Measurements from ENCODE around the gene SERTAD2.
A peak's percentile ranks its signal among the peaks of the same experiment; 100 is the strongest.

SERTAD2 gene

GRCh38 chr2:64627860-64628841, 25.6 kb downstream of the SERTAD2 start:
- DNase-seq = no peak

DNA sequence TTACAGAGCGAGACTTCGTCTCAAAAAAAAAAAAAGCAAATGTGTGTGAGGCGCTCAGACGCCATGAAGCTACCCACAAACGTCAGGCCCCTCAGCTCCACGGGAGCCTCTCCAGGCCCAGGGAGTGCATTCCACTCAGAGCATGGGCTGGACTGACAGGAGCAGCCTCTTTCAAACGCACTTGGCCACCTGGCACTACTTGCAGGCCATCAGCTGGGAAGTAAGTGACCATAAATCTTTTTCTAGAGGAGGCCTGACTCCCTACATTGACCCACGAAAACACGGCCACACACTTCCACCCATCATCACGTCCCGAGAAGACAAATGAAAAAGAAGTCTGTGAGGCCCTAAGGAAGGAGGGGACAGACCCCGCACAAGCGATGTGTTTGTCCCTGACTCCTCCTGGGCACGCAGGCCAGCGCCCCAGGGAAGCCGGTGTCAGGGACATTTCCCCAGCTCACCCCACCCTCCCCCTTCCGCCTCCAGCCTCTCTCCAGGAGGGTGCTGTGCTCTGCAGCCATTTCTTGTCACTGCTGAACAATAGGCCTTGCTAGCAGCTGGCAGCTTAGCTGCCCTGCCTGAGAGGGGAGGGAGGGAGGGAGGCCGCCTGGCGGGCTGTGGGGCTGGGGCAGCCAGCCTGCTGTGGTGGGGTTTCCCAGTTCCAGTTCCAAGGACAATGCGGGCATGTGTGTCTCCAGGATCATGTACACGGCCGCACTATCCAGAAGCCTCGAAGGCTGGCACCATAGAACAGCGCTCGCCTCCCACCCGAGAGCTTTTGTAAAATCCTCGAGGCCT, 26.6 kb downstream of the SERTAD2 start:
- DNase-seq = no peak

GRCh38 chr2:64626146-64626809, 27.4 kb downstream of the SERTAD2 start:
- DNase-seq = no peak

DNA sequence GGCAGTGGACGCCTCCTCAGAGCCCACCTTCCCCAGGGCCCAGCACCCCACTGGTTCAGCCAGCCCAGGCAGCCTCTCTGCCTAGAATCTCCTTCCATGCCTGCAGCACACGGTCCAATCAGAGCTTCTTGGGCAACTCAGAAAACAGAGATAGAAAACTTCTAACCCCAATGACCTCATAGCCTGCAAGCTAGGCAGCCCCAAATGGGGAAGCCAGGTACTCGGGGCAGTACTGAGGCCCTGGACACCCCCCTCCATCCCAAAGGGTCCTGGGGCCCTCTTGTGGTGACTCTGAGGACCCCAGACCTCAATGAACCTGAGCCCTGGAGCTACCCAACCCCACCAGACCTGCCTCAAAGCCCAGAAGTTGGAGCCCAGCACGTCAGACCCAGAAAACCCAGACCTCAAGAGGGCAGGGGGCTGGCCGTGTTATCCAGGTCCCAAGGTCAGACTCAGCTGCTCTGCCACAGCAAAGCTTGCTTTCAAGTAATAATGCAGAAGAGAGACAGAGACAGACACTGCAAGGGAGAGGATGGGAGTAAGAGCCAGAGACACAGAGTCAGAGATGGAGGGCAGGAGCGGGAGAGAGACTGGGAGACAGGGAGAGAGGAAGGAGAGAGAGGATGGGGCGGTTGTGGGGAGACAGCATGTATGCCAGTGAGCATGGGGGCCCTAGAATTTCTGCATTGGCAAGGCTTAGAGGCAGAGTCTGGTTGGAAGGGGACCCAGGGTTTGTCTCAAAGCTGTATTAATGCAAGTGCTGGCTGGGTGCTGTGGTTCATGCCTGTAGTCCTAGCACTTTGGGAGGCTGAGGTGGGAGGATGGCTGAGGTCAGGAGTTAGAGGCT, 28.2 kb downstream of the SERTAD2 start:
- DNase-seq = no peak

GRCh38 chr2:64624862-64625261, 28.9 kb downstream of the SERTAD2 start:
- no peak for DNase-seq

DNA sequence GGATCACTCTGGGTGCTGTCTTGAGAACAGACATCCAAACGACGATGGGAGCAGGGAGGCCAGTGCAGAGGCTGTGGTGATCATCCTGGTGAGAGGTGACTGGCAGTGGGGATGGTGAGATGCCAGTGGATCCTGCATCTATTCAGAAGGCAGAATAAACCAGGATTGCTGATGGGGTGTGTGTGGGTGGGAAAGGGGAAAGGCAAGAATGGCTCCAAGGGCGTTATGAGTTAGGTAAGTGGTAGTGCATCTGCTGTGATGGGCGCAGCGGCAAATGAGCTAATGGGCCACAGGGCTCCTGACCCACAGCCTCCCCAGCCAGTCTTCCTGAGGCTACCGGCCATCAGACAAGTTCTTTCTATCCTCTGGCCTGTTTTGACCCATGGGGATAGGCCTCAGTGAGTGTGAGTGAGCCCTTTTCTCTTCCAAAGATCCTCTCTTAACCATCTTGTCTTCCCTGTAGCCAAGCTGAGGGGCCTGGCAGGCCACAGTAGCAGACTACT, 29.6 kb downstream of the SERTAD2 start:
- DNase-seq = no peak

DNA sequence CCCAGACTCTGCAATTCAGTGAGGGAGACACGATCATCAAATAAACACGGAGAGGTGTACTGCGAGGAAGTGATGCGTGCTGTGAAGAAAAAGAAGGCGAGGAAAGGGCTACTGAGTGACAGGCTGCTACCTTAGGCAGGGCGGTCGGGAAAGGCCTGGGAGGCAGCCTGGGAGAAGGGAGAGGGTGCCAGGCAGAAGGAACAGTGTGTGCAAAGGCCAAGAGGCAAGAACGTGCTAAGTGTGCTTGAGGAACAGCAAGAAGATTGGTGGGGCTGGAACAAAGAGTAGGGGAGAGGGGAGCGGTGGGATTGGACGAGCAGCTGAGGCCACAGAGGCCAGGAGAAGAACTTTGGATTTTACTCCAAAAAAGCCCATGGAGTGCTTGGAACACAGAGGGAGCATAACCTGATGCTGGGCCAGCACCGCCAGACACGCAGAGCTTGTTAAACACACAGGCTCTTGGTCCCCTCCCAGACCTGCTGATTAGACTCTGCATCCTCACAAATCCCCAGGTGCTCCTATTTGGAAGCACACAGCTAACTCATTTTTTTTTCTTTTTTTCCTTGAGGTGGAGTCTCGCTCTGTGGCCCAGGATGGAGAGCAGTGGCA, 30.4 kb downstream of the SERTAD2 start:
- no peak for DNase-seq

- no peak for DNase-seq
These were observed 31.1 kb downstream of the SERTAD2 start for GRCh38 chr2:64622443-64623241.

GRCh38 chr2:64620661-64621060, 33.1 kb downstream of the SERTAD2 start:
- DNase-seq = no peak

- no peak for DNase-seq
These were observed 36.0 kb downstream of the SERTAD2 start for GRCh38 chr2:64617631-64618151.

DNA sequence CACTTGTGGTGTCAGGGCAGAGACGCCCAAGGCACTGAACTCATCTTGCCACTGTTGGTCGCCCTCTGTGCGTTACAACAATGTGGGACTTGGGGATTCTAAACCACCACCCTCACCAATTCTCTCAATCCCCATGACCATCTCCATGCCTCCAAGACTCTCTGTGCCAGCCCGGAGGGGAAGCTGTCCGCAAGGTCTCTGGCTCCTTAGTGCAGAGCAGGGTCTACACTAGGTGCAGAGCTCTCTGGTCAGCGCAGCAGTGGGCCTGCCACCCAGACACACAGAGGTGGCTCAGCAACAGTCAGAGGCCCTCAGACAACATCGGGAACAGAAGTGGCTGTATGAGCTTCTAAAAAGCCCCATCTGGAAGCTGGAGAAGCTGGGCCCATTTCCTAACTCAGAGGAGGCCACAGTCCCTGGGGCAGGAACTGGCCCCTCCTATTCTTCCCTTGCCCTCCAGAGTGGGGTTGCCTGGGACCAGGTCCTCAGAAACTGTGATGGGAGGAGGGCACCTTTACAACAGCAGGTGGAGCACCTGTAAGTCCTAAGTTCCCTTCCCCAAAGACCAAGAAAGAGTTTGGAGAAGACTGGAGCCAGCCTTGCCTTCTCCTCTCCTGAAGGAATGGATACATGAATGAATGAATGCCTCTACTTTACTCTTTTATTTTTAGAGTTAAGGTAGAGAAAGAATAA, 37.7 kb downstream of the SERTAD2 start:
- DNase-seq = no peak

DNA sequence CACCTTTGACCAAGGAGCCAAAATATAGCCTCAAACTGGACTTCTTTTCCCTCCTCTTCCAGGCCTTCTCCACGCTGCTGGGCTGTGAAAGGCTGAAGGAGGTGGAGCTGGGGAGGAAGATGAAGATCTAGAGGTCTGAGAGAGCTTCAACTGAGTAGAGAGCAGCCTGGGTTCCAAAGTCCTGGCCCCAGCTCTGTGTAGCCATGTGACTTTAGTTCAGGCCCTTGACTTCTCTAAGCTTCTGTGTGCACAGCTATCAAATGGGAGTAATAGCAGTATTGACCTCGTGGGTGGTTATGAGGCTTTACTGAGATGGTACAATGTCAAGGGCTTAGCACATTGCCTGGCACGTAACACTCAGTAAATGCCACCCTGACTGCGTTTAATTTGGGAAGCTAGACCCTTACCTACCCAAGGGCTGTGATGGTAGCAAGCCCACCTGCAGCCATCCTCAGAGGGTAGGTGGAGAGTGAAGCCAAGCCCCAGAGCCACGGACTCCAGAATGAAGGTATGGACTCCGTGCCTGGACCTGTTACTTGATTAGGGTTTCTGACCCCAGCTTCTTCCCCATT, 38.4 kb downstream of the SERTAD2 start:
- no peak for DNase-seq

DNA sequence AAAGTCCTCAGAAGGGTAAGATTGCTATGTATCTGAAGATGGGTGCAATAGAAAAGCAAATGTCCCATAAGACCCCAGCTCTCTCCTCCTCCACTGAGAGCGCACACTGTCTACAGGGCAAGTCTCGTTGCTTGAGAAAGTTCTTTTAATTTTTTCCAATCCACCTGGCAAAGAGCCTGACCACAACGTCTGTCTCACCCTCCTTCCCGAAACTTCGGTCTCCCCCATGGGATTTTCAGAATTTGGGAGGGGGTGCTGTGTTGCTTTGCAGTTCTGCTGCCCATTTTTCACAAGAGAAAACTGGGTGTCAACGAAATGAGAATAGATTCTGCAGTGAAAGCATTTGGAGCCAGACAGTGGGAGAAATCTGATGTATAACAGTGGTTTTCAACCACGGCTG, 40.4 kb downstream of the SERTAD2 start:
- DNase-seq = no peak

GRCh38 chr2:64612575-64613195, 41.0 kb downstream of the SERTAD2 start:
- DNase-seq = no peak

DNA sequence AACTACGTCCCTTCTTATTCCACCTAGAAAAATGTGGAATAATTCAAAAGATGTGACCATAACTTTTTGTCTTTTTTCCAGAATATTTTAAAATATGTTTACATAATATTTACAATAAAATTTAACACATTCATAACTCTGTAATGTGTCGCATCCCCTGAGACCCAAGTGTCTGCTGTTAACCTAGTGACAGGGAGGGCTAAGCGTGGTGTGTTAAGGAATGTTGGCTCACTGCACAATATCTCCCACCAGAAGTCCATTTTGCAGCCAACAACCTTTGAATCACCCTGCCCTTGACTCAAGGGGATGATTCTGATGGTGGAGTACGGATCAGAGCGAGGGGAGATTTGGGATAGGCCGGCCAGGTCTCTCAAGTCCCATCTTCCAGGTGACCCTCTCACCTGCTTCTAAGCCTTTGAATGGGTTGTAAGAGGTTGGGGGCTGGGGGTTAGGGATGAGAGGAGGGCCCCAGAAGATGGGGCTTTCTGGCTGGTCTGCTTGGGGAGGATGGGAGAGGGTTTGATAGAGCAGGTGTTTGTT, 43.3 kb downstream of the SERTAD2 start:
- DNase-seq = no peak

DNA sequence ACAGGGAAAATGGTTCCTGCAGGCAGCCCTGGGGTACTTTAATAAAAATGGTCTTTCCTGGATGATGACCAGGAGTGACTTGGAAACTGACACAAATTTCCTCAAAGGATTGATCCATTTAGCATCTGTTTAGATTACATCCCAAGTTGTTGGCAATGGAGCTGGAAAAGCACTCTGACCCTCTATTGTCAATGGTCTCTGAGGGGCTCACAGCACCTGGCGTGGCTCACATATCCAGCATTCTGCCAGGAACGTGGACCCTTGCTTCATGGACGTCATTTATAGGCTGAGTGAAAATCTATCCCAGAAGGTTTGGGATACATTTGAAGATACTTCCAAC, 43.8 kb downstream of the SERTAD2 start:
- no peak for DNase-seq

DNA sequence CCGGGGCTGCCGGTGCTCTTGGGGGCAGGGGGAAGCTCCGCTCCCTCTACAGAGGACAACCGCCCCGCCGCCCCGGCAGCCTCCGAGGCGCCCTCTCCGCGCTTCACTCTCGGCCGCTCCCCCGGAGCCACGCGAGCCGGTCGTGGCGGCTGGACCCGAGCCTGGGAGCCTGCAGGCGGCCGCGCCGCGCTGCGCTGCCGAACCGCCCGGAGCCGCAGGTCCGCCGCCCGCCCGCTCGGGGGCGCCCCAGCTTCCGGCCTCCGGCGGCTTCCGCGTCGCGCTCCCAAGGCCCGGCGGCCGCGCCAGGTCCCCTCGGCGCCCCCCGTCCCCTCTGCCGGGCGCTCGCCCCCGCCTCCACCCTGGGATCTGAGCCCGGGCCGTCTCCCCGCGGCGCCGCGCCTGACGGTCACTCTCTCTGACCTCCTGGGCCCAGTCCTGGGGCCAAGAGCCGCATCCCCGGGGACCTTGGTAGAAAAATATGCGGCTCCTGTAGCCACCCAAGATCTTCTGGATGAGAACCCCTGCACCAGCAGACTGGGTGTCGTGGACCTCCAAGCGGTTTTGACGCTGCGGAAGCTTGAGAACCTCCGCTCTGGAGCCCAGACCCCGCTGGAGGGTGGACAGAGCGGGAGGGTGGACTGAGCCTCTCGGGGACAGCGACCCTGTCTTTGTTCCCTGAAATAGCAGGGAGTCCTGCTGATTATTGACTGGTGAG, 44.3 kb downstream of the SERTAD2 start:
- DNase-seq = peak; percentile 41 to 46

DNA sequence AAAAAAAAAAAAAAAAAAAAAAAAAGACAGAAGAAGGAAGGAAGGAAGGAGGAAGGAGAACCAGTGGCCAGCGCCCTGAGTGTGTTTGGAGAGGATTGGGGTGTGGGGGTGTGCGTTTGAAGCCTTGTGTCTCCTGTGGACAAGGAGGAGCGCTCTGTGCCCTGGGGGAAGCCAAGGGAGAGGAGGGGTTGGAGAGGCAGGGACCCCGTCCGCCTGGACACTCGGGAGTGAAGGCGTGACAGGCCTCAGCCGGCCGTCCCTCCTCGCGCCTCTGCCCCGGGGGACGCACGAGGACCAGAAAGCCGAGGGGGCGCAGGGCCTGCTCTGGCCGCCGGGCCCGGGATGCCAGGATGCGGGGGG, 44.9 kb downstream of the SERTAD2 start:
- DNase-seq = no peak
